AG04450 (cell line): ENCODE data around the gene CCDC158. TPM values are rescaled to one million over a fixed set of nuclear protein-coding genes. Genes with fewer than 3 reads are reported as not detected.

Experiments
- CTCF ChIA-PET: fragments of 300-600, 350-600 bp; formaldehyde crosslinking; extraction: SDS; loops from one replicate; lab custom pipeline; 2022; ENCODE audit warnings: antibody characterized with exemption, inconsistent platforms; lab: Charles Lee
- POLR2A ChIA-PET: fragments of 350-600 bp; formaldehyde crosslinking; extraction: SDS; loops from one replicate; lab custom pipeline; 2021; ENCODE audit warnings: antibody characterized with exemption, inconsistent platforms; lab: Yijun Ruan, JAX
- DNase-seq: peaks from one replicate; pipeline ENCODE4 v3.0.0-alpha.2; 2011; ENCODE audit warnings: low read depth, low spot score
- H3K27ac ChIP-seq: one replicate; pipeline ENCODE4 v1.5.1; 2012; ENCODE audit warnings: low read depth, low read length, control low read depth
- H3K27me3 ChIP-seq: one replicate; pipeline ENCODE4 v1.6.0; 2012; ENCODE audit warnings: low read length; ENCODE audit not compliant: control insufficient read depth, insufficient read depth
- H3K4me3 ChIP-seq: 2 replicates; pipeline ENCODE4 v1.5.1; 2011; ENCODE audit warnings: mild to moderate bottlenecking, low read depth, low read length, control low read depth
- H3K9me3 ChIP-seq: 2 replicates; pipeline ENCODE4 v1.5.1; 2012; ENCODE audit warnings: low read length; ENCODE audit not compliant: control insufficient read depth, insufficient read depth
- polyA plus RNA-seq: library from polyadenylated mRNA; depleted of rRNA; stranded (reverse); fragments of >200 nt; gene quantifications from 2 replicates; pipeline ENCODE4 v1.2.3, GENCODE V29; 2011
- TF ChIP-seq, protein P1 (sequence below): IDR thresholded peaks from 2 replicates; pipeline ENCODE4 v1.5.1; 2011; ENCODE audit warnings: low read depth, low read length, control low read depth, inconsistent platforms

The CCDC158 gene
- polyA plus RNA-seq, 1 experiment: not detected

DNA sequence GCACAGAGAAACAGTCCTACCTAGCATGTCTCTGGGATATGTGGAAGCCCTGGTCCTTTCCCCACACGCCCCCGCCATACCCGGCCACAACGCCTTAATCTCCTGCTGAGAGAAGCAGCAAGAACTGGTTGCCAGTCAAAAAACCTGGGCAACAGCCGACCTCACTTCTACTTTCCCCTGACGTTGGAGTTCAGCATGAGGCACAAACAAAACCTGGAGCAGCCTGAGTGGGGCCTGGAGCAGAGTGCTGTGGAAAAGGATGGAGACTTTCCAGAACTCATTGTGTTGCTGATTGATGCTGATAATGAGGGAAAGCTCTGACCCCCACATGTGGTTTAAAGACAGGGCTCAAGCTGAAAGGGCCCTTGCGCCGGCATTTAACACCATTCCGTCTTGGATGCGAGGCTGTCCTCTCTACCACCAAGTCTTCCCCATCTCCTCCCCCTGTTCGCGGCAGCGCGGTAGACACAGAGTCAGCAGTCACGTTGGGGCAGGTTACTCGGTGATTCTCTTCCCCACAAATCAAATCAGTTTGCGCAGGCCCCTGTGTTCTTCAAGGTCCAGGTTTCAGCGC, 666 bp downstream of the CCDC158 start:
- Histone ChIP-seq H3K27ac (no peak overlapping the region), H3K27me3 (peaks cover 28% of the 10 kb centered on the region), H3K4me3 (no peak overlapping the region), H3K9me3 (peaks cover 4% of the 10 kb centered on the region; the same call in 1 of the 2 replicates)
- POLR2A ChIA-PET: no interaction called here
- CTCF ChIA-PET: no interaction called here
- TF ChIP-seq, protein P1, sequence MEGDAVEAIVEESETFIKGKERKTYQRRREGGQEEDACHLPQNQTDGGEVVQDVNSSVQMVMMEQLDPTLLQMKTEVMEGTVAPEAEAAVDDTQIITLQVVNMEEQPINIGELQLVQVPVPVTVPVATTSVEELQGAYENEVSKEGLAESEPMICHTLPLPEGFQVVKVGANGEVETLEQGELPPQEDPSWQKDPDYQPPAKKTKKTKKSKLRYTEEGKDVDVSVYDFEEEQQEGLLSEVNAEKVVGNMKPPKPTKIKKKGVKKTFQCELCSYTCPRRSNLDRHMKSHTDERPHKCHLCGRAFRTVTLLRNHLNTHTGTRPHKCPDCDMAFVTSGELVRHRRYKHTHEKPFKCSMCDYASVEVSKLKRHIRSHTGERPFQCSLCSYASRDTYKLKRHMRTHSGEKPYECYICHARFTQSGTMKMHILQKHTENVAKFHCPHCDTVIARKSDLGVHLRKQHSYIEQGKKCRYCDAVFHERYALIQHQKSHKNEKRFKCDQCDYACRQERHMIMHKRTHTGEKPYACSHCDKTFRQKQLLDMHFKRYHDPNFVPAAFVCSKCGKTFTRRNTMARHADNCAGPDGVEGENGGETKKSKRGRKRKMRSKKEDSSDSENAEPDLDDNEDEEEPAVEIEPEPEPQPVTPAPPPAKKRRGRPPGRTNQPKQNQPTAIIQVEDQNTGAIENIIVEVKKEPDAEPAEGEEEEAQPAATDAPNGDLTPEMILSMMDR: no peak
- no peak for DNase-seq

GRCh38 chr4:76410636-76411035, 10.3 kb downstream of the CCDC158 start:
- Histone ChIP-seq H3K27me3 (peaks cover 27% of the 10 kb centered on the region), H3K4me3 (no peak overlapping the region), H3K9me3 (no peaks in the 10 kb centered on the region), H3K27ac (no peak overlapping the region)
- TF ChIP-seq, protein P1: no peak
- CTCF ChIA-PET: no interaction called here
- no peak for DNase-seq
- POLR2A ChIA-PET: no interaction called here

DNA sequence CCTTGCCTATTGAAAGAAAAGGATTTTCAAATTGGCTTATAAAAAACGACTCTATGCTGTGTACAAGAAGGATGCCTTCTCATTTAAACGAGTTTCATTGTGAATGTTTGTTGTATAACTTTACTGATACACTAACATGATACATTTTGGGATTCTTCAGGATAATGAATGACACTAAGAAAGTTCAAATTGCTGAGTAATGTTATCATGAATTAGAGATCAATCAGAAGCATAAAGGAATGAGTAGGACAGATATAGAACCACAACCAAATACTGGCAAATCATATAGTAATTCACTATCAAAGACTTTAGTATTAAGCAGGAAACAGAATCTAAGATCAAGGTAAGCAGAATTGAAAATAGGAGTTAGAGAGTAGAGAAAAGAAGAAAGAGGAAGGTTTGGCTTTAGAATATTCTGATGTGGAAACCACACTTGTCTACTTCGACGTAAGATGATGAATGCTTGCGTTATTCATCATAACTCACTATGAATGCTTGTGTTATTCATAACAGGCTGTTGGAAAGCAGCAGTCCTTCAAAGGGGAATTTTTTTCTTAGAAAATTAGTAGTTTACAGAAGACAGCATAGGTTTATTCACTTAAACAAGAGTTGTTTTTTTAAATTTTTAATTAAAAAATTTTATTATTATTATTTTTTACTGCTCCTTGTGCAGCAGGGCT, 13.4 kb downstream of the CCDC158 start:
- TF ChIP-seq, protein P1: no peak
- Histone ChIP-seq H3K27me3 (peaks cover 26% of the 10 kb centered on the region), H3K27ac (no peak overlapping the region), H3K9me3 (no peaks in the 10 kb centered on the region), H3K4me3 (no peak overlapping the region)
- no peak for DNase-seq
- ChIA-PET POLR2A (no interaction called here), CTCF (no interaction called here)

GRCh38 chr4:76406081-76406480, 14.9 kb downstream of the CCDC158 start:
- Histone ChIP-seq H3K9me3 (no peaks in the 10 kb centered on the region), H3K27me3 (peaks cover 29% of the 10 kb centered on the region), H3K27ac (no peak overlapping the region), H3K4me3 (no peak overlapping the region)
- TF ChIP-seq, protein P1: no peak
- ChIA-PET POLR2A (no interaction called here), CTCF (no interaction called here)
- no peak for DNase-seq

DNA sequence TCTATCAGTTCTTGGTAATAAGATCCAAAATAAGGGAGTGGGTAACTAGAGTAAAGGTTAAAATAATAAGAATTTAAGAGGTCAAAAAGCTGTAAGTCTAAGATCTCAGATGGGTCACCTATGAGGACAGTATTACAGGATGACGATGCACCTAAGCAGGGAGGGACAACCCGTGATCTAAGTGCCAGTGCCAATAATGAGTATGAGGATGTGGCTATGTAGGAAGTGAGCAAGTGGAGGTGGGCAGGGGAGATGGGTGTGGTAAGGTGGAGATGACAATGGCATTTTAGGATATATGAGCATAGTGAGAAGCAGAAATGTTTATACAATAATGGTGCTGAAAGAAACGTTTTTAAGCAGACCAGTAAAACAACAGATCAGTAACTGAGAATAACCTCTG, 19.3 kb downstream of the CCDC158 start:
- Histone ChIP-seq H3K27me3 (peaks cover 26% of the 10 kb centered on the region), H3K9me3 (no peaks in the 10 kb centered on the region), H3K27ac (no peak overlapping the region), H3K4me3 (no peak overlapping the region)
- TF ChIP-seq, protein P1: no peak
- CTCF ChIA-PET: interaction anchor here (0.6 kb wide), 1 partner anchor 325 kb away, joined by 3 read pairs; no protein-coding TSS in a partner anchor
- DNase-seq: no peak
- POLR2A ChIA-PET: no interaction called here
